GM23338 (cell line): ENCODE results near the gene IDUA. TPM values are rescaled to one million over a fixed set of nuclear protein-coding genes. Genes with fewer than 3 reads are reported as not detected.

Experiments
- ATAC-seq: fragments of 200-7000 bp; cut with Tn5 transposase; 3 replicates; pipeline ENCODE4 v1.9.1; 2020
- DNase-seq: peaks from one replicate; pipeline ENCODE4 v3.0.0-alpha.2; 2015; ENCODE audit warnings: low spot score
- H2AFZ ChIP-seq: fragments of 200-600 bp; sonication (generic); 2 replicates; pipeline ENCODE4 v1.8.0; 2016; ENCODE audit warnings: antibody characterized with exemption, mild to moderate bottlenecking, moderate library complexity
- H3F3A ChIP-seq: fragments of 200-600 bp; sonication (generic); replicated peaks from 2 replicates; pipeline ENCODE4 v1.8.0; 2017; ENCODE audit warnings: antibody characterized with exemption, mixed run types, low read depth
- H3K27ac ChIP-seq: fragments of 200-600 bp; sonication (generic); 2 replicates; pipeline ENCODE4 v1.6.1; 2016; ENCODE audit warnings: low read depth
- H3K27me3 ChIP-seq: fragments of 200-600 bp; sonication (generic); 2 replicates; pipeline ENCODE4 v1.8.0; 2016; ENCODE audit warnings: mild to moderate bottlenecking, mixed run types, moderate library complexity; ENCODE audit not compliant: insufficient read depth
- H3K36me3 ChIP-seq: fragments of 200-600 bp; sonication (generic); 2 replicates; pipeline ENCODE4 v1.8.0; 2016; ENCODE audit warnings: mild to moderate bottlenecking; ENCODE audit not compliant: insufficient read depth
- H3K4me1 ChIP-seq: fragments of 200-600 bp; sonication (generic); 2 replicates; pipeline ENCODE4 v1.8.0; 2016; ENCODE audit warnings: mild to moderate bottlenecking, moderate library complexity; ENCODE audit not compliant: insufficient read depth
- H3K4me2 ChIP-seq: fragments of 200-600 bp; sonication (generic); 2 replicates; pipeline ENCODE4 v1.7.1; 2017; ENCODE audit warnings: mixed run types
- H3K4me3 ChIP-seq: fragments of 200-600 bp; sonication (generic); 2 replicates; pipeline ENCODE4 v1.6.1; 2016; ENCODE audit warnings: mixed run types
- H3K79me2 ChIP-seq: fragments of 200-600 bp; sonication (generic); replicated peaks from 2 replicates; pipeline ENCODE4 v1.8.0; 2017; ENCODE audit warnings: mild to moderate bottlenecking; ENCODE audit not compliant: insufficient read depth
- H3K9me2 ChIP-seq: fragments of 200-600 bp; sonication (generic); 2 replicates; pipeline ENCODE4 v1.8.0; 2017; ENCODE audit not compliant: insufficient read depth
- H4K20me1 ChIP-seq: fragments of 200-600 bp; sonication (generic); replicated peaks from 2 replicates; pipeline ENCODE4 v1.8.0; 2017; ENCODE audit warnings: mild to moderate bottlenecking; ENCODE audit not compliant: insufficient read depth
- H3K27ac Mint-ChIP-seq: 2 replicates; pipeline ENCODE4 v1.8.0; 2020; ENCODE audit warnings: inconsistent platforms, mild to moderate bottlenecking, moderate library complexity, mixed read lengths
- H3K27me3 Mint-ChIP-seq: 3 replicates; pipeline ENCODE4 v1.8.0; 2022; ENCODE audit warnings: low read depth, mild to moderate bottlenecking, moderate library complexity, mixed read lengths, inconsistent platforms; ENCODE audit not compliant: insufficient read depth, poor library complexity
- H3K36me3 Mint-ChIP-seq: 3 replicates; pipeline ENCODE4 v1.8.0; 2021; ENCODE audit warnings: low read depth, mild to moderate bottlenecking, inconsistent platforms, moderate library complexity, mixed read lengths
- H3K4me1 Mint-ChIP-seq: 3 replicates; pipeline ENCODE4 v1.8.0; 2020; ENCODE audit warnings: mild to moderate bottlenecking, inconsistent platforms, mixed read lengths
- H3K4me3 Mint-ChIP-seq: 3 replicates; pipeline ENCODE4 v1.8.0; 2021; ENCODE audit warnings: moderate library complexity, mild to moderate bottlenecking, inconsistent platforms, mixed read lengths
- H3K9me3 Mint-ChIP-seq: 3 replicates; pipeline ENCODE4 v1.8.0; 2020; ENCODE audit warnings: moderate library complexity, mild to moderate bottlenecking, inconsistent platforms, mixed read lengths
- CREB1 ChIP-seq: fragments of 250-450 bp; sonication (Bioruptor Pico); IDR thresholded peaks from 2 replicates; pipeline ENCODE4 v1.5.0; 2020; ENCODE audit warnings: low read depth, mild to moderate bottlenecking, moderate library complexity
- EZH2 ChIP-seq: fragments of 200-600 bp; sonication (generic); IDR thresholded peaks from one replicate; pipeline ENCODE4 v1.8.0; 2017; ENCODE audit warnings: antibody characterized with exemption, mild to moderate bottlenecking, low read depth; ENCODE audit not compliant: unreplicated experiment
- JUNB ChIP-seq: IDR thresholded peaks from one replicate; pipeline ENCODE4 v1.6.1; 2016; ENCODE audit warnings: antibody characterized with exemption; ENCODE audit not compliant: unreplicated experiment
- POLR2AphosphoS5 ChIP-seq: IDR thresholded peaks from 2 replicates; pipeline ENCODE4 v1.6.1; 2016; ENCODE audit warnings: antibody characterized with exemption, low read depth
- ZNF114 ChIP-seq: fragments of 250-450 bp; sonication (Bioruptor Pico); IDR thresholded peaks from 2 replicates; pipeline ENCODE4 v1.5.0; 2020; ENCODE audit warnings: mild to moderate bottlenecking, moderate library complexity
- ZNF331 ChIP-seq: fragments of 250-450 bp; sonication (Bioruptor Pico); IDR thresholded peaks from 2 replicates; pipeline ENCODE4 v1.5.0; 2020; ENCODE audit warnings: low read depth, mild to moderate bottlenecking, moderate library complexity
- polyA plus RNA-seq: library from polyadenylated mRNA; unstranded; fragments of >200 nt; fragmentation: Nextera tagmentation; extraction: Ambion mirVana; gene quantifications from 2 replicates; pipeline ENCODE4 v1.2.1, GENCODE V29; 2016
- total RNA-seq: library from RNA; depleted of rRNA; stranded (reverse); fragments of >200 nt; shearing (Covaris generic); gene quantifications from 2 replicates; pipeline ENCODE4 v1.2.3, GENCODE V29; 2014
- TF ChIP-seq, protein P1 (sequence below): IDR thresholded peaks from 2 replicates; pipeline ENCODE4 v1.6.1; 2016; ENCODE audit warnings: antibody characterized with exemption

IDUA gene
- total and polyA plus RNA-seq, 2 experiments from 2014 or later: 1.3 to 6.1 TPM

DNA sequence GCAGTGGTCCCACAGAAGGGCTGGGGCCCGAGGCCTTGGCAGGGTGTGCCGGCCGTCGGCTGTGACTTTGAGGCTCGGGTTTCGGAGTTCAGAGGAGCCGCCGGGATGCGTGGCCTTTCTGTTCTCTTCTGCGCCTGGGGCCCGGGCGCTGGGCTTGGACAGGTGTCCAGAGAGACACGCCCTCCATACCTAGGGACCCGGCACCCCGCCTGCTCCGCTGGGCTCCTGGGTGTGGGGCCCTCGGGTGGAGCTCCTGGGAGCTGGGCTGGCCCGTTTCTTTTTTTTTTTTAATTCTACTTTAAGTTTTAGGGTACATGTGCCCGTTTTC is 35.9 kb downstream of the IDUA start:
- ATAC-seq: no peak; the same call in 2 of the 3 replicates
- H3K27ac Mint-ChIP-seq: no peak overlapping the region
- TF ChIP-seq ZNF114 (CRISPR knock-in tag): no peak
- TF ChIP-seq POLR2AphosphoS5: no peak
- TF ChIP-seq JUNB: no peak
- TF ChIP-seq ZNF331 (CRISPR knock-in tag): no peak

DNA sequence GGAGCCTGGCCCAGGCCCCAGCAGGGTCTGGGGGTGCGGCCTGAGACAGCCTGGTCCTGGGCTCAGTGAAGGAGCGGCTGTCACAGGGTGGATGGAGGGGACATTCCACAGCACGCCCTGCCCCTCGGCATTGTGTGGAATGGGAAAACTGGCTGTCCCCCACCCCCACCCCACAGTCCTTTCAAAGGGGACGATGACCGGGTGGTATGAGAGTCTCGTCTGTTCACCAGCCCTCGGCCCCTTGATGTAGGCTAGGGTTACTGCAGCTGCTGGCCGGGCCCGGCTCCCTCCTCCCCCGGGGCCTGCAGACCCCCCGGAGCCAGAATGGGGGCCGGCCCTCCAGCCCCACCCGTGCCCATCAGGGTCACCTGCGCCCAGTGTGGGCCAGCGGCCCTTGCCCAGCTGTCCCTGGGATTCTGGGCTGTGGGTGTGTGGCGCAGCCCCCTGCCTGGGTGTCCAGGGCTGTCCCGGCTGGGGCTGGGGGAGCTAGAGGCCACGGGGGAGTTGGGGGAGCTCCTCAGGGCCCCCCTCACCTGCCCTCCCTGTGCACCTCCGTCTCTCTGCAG is 36.3 kb downstream of the IDUA start:
- Histone ChIP-seq H3K79me2 (no peaks in the 10 kb centered on the region), H2AFZ (no peak overlapping the region), H3K4me3 (no peak overlapping the region), H4K20me1 (no peaks in the 10 kb centered on the region; the same call in 1 of the 2 replicates), H3K27me3 (no peaks in the 10 kb centered on the region), H3K9me2 (no peaks in the 10 kb centered on the region), H3K36me3 (no peaks in the 10 kb centered on the region; the same call in 1 of the 2 replicates), H3F3A (no peaks in the 10 kb centered on the region), H3K4me1 (no peaks in the 10 kb centered on the region), H3K4me2 (no peak overlapping the region), H3K27ac (no peak overlapping the region)
- DNase-seq (no peak), ATAC-seq (no peak)
- Mint-ChIP-seq H3K36me3 (peaks cover 13% of the 10 kb centered on the region), H3K27me3 (peaks cover 6% of the 10 kb centered on the region), H3K27ac (no peak overlapping the region), H3K9me3 (no peaks in the 10 kb centered on the region; the same call in 2 of the 3 replicates), H3K4me1 (peaks cover 4% of the 10 kb centered on the region; the same call in 1 of the 3 replicates), H3K4me3 (no peak overlapping the region)
- no peak for TF ChIP-seq JUNB
- TF ChIP-seq, protein P1, sequence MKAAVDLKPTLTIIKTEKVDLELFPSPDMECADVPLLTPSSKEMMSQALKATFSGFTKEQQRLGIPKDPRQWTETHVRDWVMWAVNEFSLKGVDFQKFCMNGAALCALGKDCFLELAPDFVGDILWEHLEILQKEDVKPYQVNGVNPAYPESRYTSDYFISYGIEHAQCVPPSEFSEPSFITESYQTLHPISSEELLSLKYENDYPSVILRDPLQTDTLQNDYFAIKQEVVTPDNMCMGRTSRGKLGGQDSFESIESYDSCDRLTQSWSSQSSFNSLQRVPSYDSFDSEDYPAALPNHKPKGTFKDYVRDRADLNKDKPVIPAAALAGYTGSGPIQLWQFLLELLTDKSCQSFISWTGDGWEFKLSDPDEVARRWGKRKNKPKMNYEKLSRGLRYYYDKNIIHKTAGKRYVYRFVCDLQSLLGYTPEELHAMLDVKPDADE: no peak
- TF ChIP-seq EZH2: no peak
- TF ChIP-seq POLR2AphosphoS5: no peak

More for the DNA sequence above, 35.9 kb downstream of the IDUA start:
- no peak overlapping the region for H2AFZ ChIP-seq
- peaks cover 4% of the 10 kb centered on the region; the same call in 2 of the 3 replicates for H3K4me1 Mint-ChIP-seq
- H3K27ac ChIP-seq: no peak overlapping the region
- no peak overlapping the region for H3K4me3 Mint-ChIP-seq
- no peaks in the 10 kb centered on the region for H3K27me3 ChIP-seq
- peaks cover 13% of the 10 kb centered on the region for H3K36me3 Mint-ChIP-seq
- H3K27me3 Mint-ChIP-seq: peaks cover 6% of the 10 kb centered on the region
- no peaks in the 10 kb centered on the region; the same call in 1 of the 2 replicates for H4K20me1 ChIP-seq
- H3K4me1 ChIP-seq: no peaks in the 10 kb centered on the region
- H3F3A ChIP-seq: no peaks in the 10 kb centered on the region
- no peaks in the 10 kb centered on the region for H3K9me2 ChIP-seq
- H3K9me3 Mint-ChIP-seq: no peaks in the 10 kb centered on the region; the same call in 2 of the 3 replicates
- no peak overlapping the region for H3K4me3 ChIP-seq
- H3K79me2 ChIP-seq: no peaks in the 10 kb centered on the region
- DNase-seq: no peak
- H3K4me2 ChIP-seq: no peak overlapping the region
- H3K36me3 ChIP-seq: no peaks in the 10 kb centered on the region; the same call in 1 of the 2 replicates

GRCh38 chr4:1023895-1024740 is 37.3 kb downstream of the IDUA start:
- H3K36me3 ChIP-seq: no peaks in the 10 kb centered on the region; the same call in 1 of the 2 replicates
- Mint-ChIP-seq H3K27ac (no peak overlapping the region), H3K27me3 (peaks cover 6% of the 10 kb centered on the region), H3K4me1 (peaks cover 4% of the 10 kb centered on the region; the same call in 1 of the 3 replicates), H3K4me3 (no peak overlapping the region), H3K36me3 (peaks cover 13% of the 10 kb centered on the region), H3K9me3 (no peaks in the 10 kb centered on the region; the same call in 2 of the 3 replicates)
- H3K4me3 ChIP-seq: no peak overlapping the region
- no peaks in the 10 kb centered on the region for H3K27me3 ChIP-seq
- H3K4me1 ChIP-seq: no peaks in the 10 kb centered on the region
- H2AFZ ChIP-seq: no peak overlapping the region
- DNase-seq (no peak), ATAC-seq (no peak)
- no peak overlapping the region for H3K27ac ChIP-seq
- H4K20me1 ChIP-seq: no peaks in the 10 kb centered on the region; the same call in 1 of the 2 replicates
- H3K4me2 ChIP-seq: no peak overlapping the region
- no peaks in the 10 kb centered on the region for H3K79me2 ChIP-seq
- no peaks in the 10 kb centered on the region for H3F3A ChIP-seq
- no peaks in the 10 kb centered on the region for H3K9me2 ChIP-seq
- TF ChIP-seq ZNF331 (CRISPR knock-in tag) (no peak), CREB1 (CRISPR knock-in tag) (no peak), ZNF114 (CRISPR knock-in tag) (no peak)
- TF ChIP-seq, protein P1: no peak
